Measurements from ENCODE around the gene SPN.

DNA sequence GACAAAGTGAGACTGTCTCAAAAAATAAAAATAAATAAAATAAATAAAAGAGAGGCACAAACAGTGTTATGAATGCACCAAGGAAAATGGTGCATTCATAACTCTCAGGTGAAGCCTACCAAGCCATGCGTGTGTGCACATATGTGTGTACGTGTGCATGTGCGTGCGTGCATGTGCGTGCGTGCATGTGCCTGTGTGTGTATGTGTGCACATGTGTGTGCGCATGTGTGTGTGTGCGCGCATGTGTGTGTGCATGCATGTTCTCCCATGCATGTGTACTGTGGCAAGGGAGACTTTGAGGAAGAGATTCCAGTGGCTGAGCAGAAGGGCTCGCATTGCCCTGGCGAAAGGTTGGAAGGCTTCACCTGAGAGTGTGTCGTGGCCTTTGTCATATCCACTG lies 4.7 kb downstream of the SPN start:
- TF ChIP-seq EZH2 (optimal IDR thresholded peaks at IDR 0.05; ENCODE audit: low read depth, low read length) (no peak), EZH2phosphoT487 (IDR thresholded peaks at IDR 0.05; ENCODE audit: low read length) (no peak)
- TF ChIP-seq, protein P1, sequence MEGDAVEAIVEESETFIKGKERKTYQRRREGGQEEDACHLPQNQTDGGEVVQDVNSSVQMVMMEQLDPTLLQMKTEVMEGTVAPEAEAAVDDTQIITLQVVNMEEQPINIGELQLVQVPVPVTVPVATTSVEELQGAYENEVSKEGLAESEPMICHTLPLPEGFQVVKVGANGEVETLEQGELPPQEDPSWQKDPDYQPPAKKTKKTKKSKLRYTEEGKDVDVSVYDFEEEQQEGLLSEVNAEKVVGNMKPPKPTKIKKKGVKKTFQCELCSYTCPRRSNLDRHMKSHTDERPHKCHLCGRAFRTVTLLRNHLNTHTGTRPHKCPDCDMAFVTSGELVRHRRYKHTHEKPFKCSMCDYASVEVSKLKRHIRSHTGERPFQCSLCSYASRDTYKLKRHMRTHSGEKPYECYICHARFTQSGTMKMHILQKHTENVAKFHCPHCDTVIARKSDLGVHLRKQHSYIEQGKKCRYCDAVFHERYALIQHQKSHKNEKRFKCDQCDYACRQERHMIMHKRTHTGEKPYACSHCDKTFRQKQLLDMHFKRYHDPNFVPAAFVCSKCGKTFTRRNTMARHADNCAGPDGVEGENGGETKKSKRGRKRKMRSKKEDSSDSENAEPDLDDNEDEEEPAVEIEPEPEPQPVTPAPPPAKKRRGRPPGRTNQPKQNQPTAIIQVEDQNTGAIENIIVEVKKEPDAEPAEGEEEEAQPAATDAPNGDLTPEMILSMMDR (IDR thresholded peaks at IDR 0.05; ENCODE audit: low read length), result no peak
